CD4-positive, alpha-beta T cell treated with Interleukin-2 at 100 ng/mL for 4 hours (primary cell): ENCODE measurements around the gene BANF1.

Experiments
- DNase-seq: peaks from one replicate; pipeline ENCODE4 v3.0.0-alpha.2; 2020; ENCODE audit warnings: low spot score

Gene BANF1

DNA sequence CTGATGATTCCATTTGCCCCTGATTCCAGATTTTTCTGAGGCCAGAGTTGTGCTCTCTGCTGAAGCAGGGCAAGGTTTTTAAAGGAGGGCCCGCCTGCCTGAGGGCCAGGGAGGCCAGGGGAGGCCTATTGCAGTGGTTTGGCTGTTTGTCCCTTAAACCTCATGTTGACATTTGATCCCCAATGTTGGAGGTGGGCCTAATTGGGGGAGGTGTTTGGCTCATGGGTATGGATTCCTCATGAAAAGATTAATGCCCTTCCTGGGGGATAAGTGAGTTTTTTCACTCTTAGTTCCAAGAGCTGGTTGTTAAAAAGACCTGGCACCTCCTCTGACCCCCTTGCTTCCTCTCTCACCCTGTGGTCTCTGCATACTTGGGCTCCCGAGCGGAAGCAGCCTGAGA lies 37.5 kb downstream of the BANF1 start:
- no peak for DNase-seq

DNA sequence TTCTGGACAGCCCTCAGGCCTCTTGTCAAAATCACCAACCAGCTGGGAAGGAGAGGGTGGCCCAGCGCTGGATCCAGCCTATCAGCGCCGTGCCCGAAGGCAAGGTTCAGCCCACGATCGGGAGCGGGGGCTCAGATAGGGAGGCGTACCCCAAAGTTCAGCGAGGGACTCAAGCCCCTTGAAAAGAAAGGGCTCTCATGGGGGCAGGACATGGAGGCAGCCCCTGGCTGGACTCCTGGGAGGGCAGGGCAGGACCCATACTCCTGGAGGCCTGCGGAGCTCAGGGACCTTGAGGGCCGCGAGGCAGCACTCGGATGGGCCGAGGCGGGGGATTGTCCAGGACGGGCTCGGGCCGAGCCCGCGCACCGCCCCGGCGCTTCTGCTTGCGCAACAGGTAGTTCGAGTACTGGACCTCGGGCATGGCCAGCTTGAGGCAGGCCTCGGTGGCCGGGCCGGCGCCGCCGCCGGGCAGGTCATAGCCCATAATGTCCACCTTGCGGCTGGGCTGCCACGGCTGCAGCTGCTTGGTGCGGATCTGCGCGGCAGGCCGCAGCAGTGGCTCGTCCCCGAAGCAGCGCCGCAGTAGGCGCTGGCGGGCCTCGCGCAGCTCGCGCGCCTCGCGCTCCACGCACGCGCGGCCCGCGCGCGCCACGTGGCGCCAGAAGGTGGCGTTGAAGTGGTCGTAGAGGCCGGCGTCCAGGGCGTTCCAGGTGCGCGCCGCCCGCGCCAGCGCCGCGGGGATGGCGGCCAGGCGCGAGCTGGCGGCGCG lies 40.1 kb downstream of the BANF1 start:
- no peak for DNase-seq

DNA sequence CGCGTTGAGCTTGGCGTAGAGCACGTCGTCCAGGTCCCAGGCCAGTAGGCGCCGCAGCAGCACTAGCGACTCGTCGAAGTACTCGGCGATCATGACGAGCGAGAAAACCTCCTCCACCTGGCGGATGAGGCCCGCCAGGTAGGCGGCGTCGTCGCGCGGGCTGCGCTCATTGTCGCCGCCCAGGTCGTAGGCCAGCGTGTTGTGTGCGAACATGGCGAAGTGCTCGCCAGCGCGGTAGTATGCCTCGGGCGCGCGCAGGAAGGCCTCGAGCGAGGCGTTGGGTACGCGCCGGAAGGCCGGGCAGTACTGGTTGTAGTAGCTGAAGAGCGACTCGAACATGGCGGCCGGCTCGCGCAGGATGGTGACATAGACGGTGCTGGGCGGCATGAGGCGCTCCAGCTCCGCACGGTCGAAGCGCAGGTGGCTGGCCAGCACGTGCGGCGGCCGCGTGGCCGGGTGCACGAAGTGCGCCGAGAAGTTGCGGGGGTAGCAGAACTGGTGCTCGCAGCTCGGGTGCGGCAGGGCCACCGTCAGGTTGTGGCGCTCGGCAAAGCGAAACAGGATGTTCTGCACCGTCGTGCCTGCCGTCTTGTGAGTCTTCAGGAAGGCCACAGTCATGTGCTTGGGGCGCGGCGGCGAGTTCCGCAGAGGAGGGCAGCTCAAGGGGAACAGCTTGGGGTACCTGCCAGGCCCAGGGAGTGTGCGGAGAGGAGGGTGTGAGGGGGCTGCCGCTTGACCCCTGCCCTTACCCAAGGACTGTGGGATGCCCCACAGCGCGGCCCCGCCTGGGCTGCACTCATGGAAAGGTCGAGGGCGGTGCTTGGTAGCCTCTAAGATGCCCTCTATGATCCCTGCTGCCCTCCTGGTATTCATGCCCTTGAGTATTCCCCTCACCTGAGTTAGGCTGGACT lies 40.9 kb downstream of the BANF1 start:
- DNase-seq, result no peak

DNA sequence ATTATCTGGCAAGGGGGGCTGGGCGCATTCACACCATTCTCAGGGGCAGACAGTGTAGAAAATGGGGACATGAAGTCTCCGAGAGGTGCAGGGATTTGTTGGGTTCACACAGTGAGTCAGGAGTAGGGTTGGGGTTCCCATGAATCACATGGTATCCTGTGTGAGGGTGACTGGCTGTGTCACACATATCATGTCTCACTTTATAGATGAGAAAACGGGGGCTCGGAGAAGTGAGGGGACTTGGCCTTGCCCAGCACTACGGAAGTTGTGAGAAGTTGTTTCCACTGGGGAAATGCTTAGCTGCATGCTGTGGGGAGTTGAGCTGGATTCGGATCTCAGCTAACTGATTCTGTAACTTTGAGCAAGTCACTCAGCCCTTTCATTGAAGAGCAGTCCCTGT lies 42.5 kb downstream of the BANF1 start:
- DNase-seq, result peak; percentile 60

DNA sequence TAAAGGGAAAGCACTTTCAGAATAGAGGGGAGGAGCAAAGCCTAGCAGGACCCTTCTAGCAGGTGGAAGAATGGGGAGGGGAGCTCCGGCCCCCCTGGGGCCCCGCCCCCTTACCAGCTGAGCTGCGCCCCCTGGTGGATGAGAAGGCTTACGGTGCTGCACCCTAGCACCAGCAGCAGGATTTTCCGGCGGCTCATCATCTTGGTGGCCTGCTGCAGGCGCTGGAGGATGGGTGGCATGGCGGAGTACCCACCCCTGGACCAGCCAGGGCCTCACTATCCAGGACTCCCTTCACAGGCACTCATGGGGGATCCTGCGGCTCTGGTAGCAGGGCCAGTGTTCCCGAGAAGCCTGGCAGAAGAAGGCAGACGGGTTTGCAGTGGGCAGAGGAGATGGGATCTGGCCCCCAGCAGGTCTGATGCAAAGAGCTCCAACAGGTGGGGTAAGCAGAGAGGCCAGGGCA lies 42.9 kb downstream of the BANF1 start:
- peak; percentile 83 for DNase-seq

DNA sequence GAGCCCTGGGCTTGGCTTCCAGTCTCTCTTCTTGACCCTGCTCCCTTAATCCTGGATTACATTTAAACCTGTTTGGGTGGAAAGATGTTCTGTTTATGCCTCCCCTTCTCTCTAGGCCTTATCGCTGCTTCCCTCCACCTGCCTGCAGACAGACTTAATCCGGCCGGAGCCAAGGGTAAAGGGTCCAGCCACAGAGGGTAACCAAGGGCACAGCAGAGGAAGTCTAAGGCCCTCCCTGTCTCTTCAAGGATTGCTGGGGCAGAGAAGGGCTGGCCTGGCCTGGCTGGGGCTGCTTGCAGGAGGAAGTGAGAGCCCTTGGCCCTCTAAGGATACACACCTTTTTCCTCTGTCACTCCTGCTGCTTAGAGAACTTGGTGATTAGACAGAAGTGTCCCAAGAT lies 44.6 kb downstream of the BANF1 start:
- no peak for DNase-seq

DNA sequence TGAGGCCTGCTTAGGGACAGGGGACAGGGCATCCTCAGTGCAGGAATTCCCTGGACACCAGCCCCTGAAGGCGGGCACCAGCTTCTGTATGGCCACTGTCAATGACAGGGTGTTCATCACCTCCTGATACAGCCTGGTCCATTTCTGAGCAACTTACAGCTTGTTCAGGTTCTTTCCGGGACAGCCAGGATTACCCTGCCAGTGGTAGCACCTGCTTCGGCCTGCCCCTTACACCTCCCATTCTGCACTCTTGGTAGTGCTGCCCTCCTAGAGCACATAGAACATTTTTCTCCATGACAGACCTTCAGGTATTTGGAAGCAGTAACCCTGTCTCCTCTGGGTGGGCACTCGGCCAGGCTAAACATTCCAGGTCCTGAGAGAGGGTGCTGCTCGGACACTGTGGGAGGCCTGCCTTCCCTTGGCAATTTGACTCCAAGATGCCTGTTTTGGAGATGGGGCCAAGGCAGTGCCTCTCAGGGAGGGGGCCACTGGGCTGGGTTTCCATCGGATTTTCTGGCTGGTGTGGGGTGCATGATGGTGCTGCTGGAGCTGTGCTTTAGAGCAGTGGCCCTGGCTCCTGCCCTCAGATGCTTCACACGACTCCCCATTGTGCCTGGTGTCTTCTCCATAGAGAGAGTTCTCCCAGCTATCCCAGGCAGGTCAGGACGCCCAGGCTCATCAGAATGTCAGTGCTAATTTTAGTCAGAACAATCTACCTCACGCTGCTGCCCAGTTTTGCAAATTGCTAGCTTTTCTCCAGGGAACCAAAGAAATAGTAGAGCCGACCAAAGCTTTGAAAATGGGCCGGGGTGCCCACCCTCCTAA lies 45.5 kb downstream of the BANF1 start:
- no peak for DNase-seq

DNA sequence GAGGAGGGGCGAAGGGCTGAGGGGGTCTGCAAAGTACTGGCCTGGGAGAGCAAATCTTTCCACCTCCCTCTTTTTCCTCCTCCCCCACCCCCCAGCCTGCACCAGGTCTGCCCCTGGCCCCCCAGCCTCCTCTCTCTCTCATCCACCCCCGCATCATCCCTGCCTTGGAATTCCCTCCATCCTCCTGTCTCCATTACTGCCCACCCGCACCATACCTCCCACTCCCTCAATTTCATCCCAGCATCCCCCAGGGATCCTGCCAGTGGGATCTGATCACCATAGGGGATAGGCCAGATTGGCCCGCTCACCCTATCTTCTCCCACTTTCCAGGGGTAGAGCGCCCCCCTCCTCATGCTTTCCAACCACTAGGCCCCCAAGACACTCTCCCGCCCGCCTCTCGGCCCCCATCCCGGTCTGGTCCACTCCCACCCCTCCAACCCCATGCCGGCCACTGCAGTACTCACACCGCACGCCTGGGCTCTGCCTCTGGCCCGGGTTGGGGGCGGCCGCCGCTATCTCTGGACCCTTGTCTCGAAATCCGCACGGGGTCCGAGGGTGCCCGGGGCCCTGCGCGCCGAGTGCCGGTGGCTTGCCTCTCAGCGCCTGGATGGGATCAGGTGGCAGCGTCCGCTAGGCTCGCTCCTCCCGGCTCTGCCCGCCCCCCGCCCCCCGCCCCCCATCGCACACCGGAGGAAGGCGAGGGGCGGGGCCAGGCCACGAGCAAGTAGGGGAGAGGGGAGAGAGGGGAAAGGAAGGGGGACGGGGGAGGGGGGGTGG lies 46.4 kb downstream of the BANF1 start, which contains the start of gene GAL3ST3:
GAL3ST3 (minus strand) TSS at position 615 of the 777 bp plus-strand sequence. CDS start 3,746 bp downstream, outside the sequence.
- DNase-seq, result no peak

DNA sequence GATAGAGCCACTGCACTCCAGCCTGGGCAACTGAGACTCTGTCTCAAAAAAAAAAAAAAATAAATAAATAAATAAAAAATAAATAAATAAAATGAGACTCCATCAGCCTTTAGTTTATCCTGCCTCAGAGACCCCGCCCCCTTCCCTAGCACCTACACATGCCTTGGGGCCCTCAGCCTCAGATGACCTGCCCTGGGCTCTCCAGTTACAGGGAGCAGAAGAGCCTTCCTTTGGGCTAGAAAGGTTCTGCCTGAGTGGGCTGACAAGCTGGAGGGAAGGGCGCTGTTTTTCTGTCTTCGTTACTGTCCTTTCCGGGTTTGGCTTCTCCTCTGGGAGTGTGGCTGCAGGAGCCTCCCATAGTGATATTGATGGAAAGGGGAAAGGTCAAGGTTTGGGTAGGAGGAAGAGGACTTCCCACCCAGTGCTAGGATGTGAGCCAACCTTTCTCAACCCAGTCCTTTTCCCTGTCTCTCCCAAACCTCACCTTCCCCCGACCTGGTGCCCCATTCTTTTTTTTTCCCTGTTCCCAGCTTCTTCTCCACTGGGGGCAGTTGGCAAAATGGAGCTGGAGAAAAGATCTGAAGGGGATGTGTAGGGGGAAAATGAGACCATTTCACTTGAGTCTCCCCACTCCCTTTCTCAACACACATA lies 48.4 kb downstream of the BANF1 start:
- DNase-seq, result no peak

DNA sequence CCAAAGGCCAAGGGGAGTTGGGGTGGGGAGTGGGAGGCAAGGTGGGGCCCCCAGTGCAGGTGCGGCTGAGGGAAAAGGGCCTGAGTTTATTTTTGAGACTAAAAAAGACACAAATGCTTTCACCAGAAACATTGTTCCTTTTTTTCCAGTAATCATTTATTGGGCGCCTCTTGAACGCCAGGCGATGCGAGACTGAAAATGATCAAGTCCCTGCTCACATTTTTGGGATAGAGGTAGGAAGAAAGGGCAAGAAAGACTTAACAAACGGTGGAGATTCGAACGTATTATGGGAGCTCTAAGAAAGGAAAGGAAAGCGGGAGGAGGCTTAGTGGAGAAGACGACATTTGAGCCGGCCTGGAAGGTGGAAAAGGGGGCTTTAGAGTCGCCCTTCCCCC lies 49.1 kb downstream of the BANF1 start:
- DNase-seq, result no peak

DNA sequence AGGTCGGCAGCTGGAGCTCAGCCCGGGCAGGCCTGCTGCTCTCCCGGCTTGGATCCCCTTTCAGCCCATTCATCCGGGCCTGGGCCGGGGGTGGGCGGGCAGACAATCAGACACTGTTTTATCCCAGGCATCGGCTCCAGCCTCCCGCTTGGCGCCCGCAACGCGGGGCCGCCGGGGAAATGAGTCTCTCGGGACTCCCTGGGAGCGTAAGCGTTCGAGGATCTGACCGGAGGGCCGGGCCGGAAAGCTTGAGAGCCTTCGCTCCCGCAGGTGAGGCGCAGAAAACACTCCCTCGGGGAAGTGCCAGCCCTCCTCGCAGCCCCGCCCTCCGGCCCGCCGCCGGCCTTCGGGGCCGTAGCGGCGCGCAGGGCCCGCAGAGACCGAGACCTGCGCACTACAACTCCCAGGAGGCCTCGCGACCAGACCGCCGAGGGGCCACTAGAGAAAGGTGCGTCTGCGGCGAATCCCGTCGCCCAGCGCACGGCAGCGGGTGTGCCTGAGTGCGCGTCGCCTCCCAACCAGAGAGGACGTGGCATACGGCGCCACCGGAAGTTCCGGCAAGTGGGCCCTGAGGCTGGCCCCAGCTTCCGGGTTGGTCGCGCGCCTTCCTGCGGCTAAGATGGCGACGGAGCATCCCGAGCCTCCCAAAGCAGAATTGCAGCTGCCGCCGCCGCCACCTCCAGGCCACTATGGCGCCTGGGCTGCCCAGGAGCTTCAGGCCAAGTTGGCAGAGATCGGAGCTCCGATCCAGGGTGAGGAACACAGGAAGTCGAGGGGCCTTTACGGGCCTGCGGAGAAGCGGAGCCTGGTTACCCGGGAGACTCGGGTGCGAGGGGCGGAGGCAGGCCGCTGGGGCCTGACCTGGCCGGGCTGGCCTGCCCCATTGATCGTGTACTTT lies 49.7 kb downstream of the BANF1 start, which contains the start of gene SF3B2:
SF3B2 (plus strand) TSS at position 599 of the 898 bp plus-strand sequence; CDS start at position 620, 21 bp downstream.
- DNase-seq, result peak; percentile 97

DNA sequence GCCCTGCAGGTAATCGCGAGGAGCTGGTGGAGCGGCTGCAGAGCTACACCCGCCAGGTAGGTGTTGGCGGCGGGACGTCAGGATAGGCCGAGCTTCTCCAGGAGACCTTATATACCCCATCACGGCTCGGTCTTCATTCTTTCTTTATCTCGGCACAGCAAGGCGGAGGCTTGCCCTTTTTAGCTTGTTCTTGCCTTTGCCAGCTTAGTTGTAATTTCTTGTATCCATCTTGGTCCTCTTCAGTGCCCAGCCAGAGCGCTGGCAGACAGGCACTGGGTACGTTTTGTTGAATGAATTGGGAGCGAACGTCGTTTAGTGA lies 50.3 kb downstream of the BANF1 start:
- DNase-seq, result no peak
